Measurements from ENCODE around the gene MAD1L1.

DNA sequence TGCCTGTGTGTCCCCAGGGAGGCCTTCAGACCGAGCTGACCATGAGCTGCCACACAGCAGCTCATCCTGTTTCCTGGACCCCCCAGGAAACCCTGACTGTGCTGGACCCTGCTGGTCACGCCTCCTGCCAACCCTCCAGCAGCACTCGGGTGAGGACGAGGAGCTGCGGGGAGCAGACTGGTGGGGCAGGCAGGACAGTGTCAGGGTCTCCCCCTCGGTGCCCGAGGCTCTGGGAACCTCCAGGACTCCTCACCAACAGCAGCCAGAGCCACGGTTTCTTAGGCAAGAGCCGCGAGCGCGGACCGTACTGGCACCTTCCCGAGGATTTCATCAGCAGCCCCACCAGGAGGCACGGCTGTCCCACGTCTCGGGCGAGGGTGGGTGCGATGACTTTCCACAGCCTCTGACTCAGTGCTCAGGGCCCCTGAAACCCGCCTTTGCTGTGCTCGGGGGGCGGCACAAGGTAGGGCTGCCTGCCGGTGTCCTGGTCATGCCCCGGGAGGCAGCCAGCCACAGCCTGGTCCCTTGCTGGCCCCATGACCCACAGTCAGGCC lies 375.8 kb downstream of the MAD1L1 start:
- TF ChIP-seq, protein P1, sequence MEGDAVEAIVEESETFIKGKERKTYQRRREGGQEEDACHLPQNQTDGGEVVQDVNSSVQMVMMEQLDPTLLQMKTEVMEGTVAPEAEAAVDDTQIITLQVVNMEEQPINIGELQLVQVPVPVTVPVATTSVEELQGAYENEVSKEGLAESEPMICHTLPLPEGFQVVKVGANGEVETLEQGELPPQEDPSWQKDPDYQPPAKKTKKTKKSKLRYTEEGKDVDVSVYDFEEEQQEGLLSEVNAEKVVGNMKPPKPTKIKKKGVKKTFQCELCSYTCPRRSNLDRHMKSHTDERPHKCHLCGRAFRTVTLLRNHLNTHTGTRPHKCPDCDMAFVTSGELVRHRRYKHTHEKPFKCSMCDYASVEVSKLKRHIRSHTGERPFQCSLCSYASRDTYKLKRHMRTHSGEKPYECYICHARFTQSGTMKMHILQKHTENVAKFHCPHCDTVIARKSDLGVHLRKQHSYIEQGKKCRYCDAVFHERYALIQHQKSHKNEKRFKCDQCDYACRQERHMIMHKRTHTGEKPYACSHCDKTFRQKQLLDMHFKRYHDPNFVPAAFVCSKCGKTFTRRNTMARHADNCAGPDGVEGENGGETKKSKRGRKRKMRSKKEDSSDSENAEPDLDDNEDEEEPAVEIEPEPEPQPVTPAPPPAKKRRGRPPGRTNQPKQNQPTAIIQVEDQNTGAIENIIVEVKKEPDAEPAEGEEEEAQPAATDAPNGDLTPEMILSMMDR (conservative IDR thresholded peaks at IDR 0.05 in 1 of 2, IDR thresholded peaks at IDR 0.05 in 1 of 2; ENCODE audit: low read depth in 1 of 2, low read length in 2 of 2), result no peak
- no peak for TF ChIP-seq EZH2 (IDR thresholded peaks at IDR 0.05; ENCODE audit: low read length, missing control alignments)

All from fibroblast of lung (primary cell).